CD4-positive, alpha-beta memory T cell (primary cell): ENCODE data around the gene BNIP2. TPM values are rescaled to one million over a fixed set of nuclear protein-coding genes. Genes with fewer than 3 reads are reported as not detected.
A peak's percentile ranks its signal among the peaks of the same experiment; 100 is the strongest.

Experiments
- CTCF ChIA-PET: fragments of 350-600 bp; sonication (Branson Sonifier 250); formaldehyde crosslinking; loops from one replicate; lab custom pipeline; 2021; ENCODE audit warnings: inconsistent platforms; ENCODE audit not compliant: partially characterized antibody; lab: Charles Lee
- POLR2A ChIA-PET: fragments of 350-600 bp; sonication (Branson Sonifier 250); formaldehyde crosslinking; loops from one replicate; lab custom pipeline; 2021; ENCODE audit not compliant: partially characterized antibody; lab: Charles Lee
- DNase-seq, 5 donors: peaks; one replicate each; pipeline versions ENCODE4 v3.0.0 to v3.0.0-alpha.2; 2020 to 2022; ENCODE audit warnings: mixed read lengths in 1 of 5
- H3K27ac ChIP-seq: one replicate; pipeline ENCODE4 v1.7.0; 2013; ENCODE audit warnings: low read depth, low read length
- H3K27me3 ChIP-seq: 2 replicates; pipeline ENCODE4 v1.7.0; 2013; ENCODE audit warnings: mild to moderate bottlenecking, low read length, moderate library complexity; ENCODE audit not compliant: insufficient read depth
- H3K36me3 ChIP-seq: 2 replicates; pipeline ENCODE4 v1.7.0; 2013; ENCODE audit warnings: mild to moderate bottlenecking, low read length, moderate library complexity; ENCODE audit not compliant: insufficient read depth
- H3K4me1 ChIP-seq: 2 replicates; pipeline ENCODE4 v1.7.0; 2013; ENCODE audit warnings: mild to moderate bottlenecking, low read length, moderate library complexity; ENCODE audit not compliant: insufficient read depth
- H3K4me3 ChIP-seq, 2 donors: one replicate each; pipeline ENCODE4 v1.7.0; 2013; ENCODE audit warnings: low read length in 2 of 2, mild to moderate bottlenecking in 1 of 2
- H3K9me3 ChIP-seq, 2 donors: one replicate each; pipeline ENCODE4 v1.7.0; 2013; ENCODE audit warnings: low read length in 2 of 2, control low read depth in 1 of 2; ENCODE audit not compliant: control insufficient read depth in 1 of 2
- H3K27ac Mint-ChIP-seq, 7 donors: one replicate each; pipeline ENCODE4 v1.8.0; 2020 to 2021; ENCODE audit warnings: mixed read lengths in 7 of 7, mild to moderate bottlenecking in 6 of 7, inconsistent platforms in 3 of 7, moderate library complexity in 3 of 7
- H3K27me3 Mint-ChIP-seq, 2 donors: one replicate each; pipeline ENCODE4 v1.8.0; 2020 to 2021; ENCODE audit warnings: mixed read lengths in 2 of 2
- H3K36me3 Mint-ChIP-seq, 2 donors: one replicate each; pipeline ENCODE4 v1.8.0; 2020 to 2021; ENCODE audit warnings: mixed read lengths in 2 of 2, inconsistent platforms in 1 of 2, mild to moderate bottlenecking in 1 of 2
- H3K4me1 Mint-ChIP-seq, 4 donors: one replicate each; pipeline ENCODE4 v1.8.0; 2020 to 2021; ENCODE audit warnings: mixed read lengths in 4 of 4, mild to moderate bottlenecking in 1 of 4
- H3K4me3 Mint-ChIP-seq, 8 donors: one replicate each; pipeline ENCODE4 v1.8.0; 2020 to 2021; ENCODE audit warnings: mixed read lengths in 8 of 8, mild to moderate bottlenecking in 7 of 8, moderate library complexity in 6 of 8, inconsistent platforms in 3 of 8
- H3K9me3 Mint-ChIP-seq, 8 donors: one replicate each; pipeline ENCODE4 v1.8.0; 2020 to 2021; ENCODE audit warnings: mixed read lengths in 8 of 8, mild to moderate bottlenecking in 5 of 8, inconsistent platforms in 3 of 8, moderate library complexity in 1 of 8
- intact Hi-C: fragments of 100-400 bp; cut with micrococcal nuclease; formaldehyde crosslinking; loops from one replicate; pipeline ENCODE4 v1.15.1; 2023
- polyA plus RNA-seq, 2 donors: library from polyadenylated mRNA; unstranded; fragments of 300-500 nt; fragmentation: Illumina TruSeq; gene quantifications; one replicate each; pipeline ENCODE4 v1.2.3, GENCODE V29; 2021
- total RNA-seq, 2 experiments: library from RNA; stranded (reverse); gene quantifications; one replicate each; pipeline ENCODE4 v1.2.3, GENCODE V29; 2021

Gene BNIP2
- total and polyA plus RNA-seq, 4 experiments from 2014 or later: 86.9 to 138 (median 96.6) TPM

- ChIA-PET POLR2A (no interaction called here), CTCF (no interaction called here)
- peaks cover 18% of the 10 kb centered on the region in 2 donors for H3K27me3 Mint-ChIP-seq
- intact Hi-C loops: no loop called here
- no peaks in the 10 kb centered on the region for H3K36me3 ChIP-seq
- H3K4me3 Mint-ChIP-seq: no peak overlapping the region
- peaks cover 3% of the 10 kb centered on the region for H3K4me1 ChIP-seq
- H3K27ac Mint-ChIP-seq: no peak overlapping the region
- peaks cover 0 to 3% (median 0%) of the 10 kb centered on the region in 8 donors for H3K9me3 Mint-ChIP-seq
- no peak overlapping the region for H3K27ac ChIP-seq
- H3K9me3 ChIP-seq: no peaks in the 10 kb centered on the region
- no peaks in the 10 kb centered on the region for H3K27me3 ChIP-seq
- H3K36me3 Mint-ChIP-seq: no peaks in the 10 kb centered on the region
- H3K4me1 Mint-ChIP-seq: peaks cover 0 to 4% (median under 1%) of the 10 kb centered on the region in 4 donors
- H3K4me3 ChIP-seq: no peak overlapping the region
- DNase-seq: no peak
Observed at GRCh38 chr15:59618406-59618805, 70.7 kb downstream of the BNIP2 start.

- H3K27me3 ChIP-seq: no peaks in the 10 kb centered on the region
- no peak for DNase-seq
- H3K36me3 Mint-ChIP-seq: no peaks in the 10 kb centered on the region
- CTCF ChIA-PET: no interaction called here
- H3K4me3 ChIP-seq: no peak overlapping the region
- H3K4me3 Mint-ChIP-seq: no peak overlapping the region
- H3K9me3 Mint-ChIP-seq: peaks cover 0 to 4% (median 2%) of the 10 kb centered on the region in 8 donors
- H3K9me3 ChIP-seq: no peaks in the 10 kb centered on the region
- intact Hi-C loops: no loop called here
- no peak overlapping the region for H3K27ac ChIP-seq
- H3K27ac Mint-ChIP-seq: no peak overlapping the region
- POLR2A ChIA-PET: no interaction called here
- peaks cover 20% of the 10 kb centered on the region in 2 donors for H3K27me3 Mint-ChIP-seq
- peaks cover 3% of the 10 kb centered on the region for H3K4me1 ChIP-seq
- H3K36me3 ChIP-seq: no peaks in the 10 kb centered on the region
- peaks cover 0 to 4% (median 2%) of the 10 kb centered on the region in 4 donors for H3K4me1 Mint-ChIP-seq
Observed at GRCh38 chr15:59616379-59616778, 72.7 kb downstream of the BNIP2 start.

- no peak overlapping the region for H3K4me3 Mint-ChIP-seq
- intact Hi-C loops: no loop called here
- no peak overlapping the region for H3K27ac Mint-ChIP-seq
- no peaks in the 10 kb centered on the region for H3K36me3 Mint-ChIP-seq
- CTCF ChIA-PET: no interaction called here
- Histone ChIP-seq H3K36me3 (no peaks in the 10 kb centered on the region), H3K27me3 (no peaks in the 10 kb centered on the region), H3K9me3 (no peaks in the 10 kb centered on the region), H3K27ac (no peak overlapping the region), H3K4me3 (no peak overlapping the region), H3K4me1 (peaks cover 3% of the 10 kb centered on the region)
- H3K9me3 Mint-ChIP-seq: peaks cover 0 to 7% (median 3%) of the 10 kb centered on the region in 8 donors
- peaks cover 0 to 4% (median 3%) of the 10 kb centered on the region in 4 donors for H3K4me1 Mint-ChIP-seq
- H3K27me3 Mint-ChIP-seq: peaks cover 20% of the 10 kb centered on the region in 2 donors
- POLR2A ChIA-PET: interaction anchor here (0.6 kb wide), 1 partner anchor 853 kb away, joined by 4 read pairs; no protein-coding TSS in a partner anchor
- no peak for DNase-seq
Observed at GRCh38 chr15:59615661-59616060, 73.5 kb downstream of the BNIP2 start.

- intact Hi-C loops: no loop called here
- Mint-ChIP-seq H3K27me3 (peaks cover 16 to 20% of the 10 kb centered on the region in 2 donors), H3K36me3 (no peaks in the 10 kb centered on the region), H3K4me3 (no peak overlapping the region), H3K4me1 (peaks cover 0 to 4% (median 3%) of the 10 kb centered on the region in 4 donors), H3K27ac (no peak overlapping the region), H3K9me3 (peaks cover 0 to 11% (median 3%) of the 10 kb centered on the region in 8 donors)
- H3K36me3 ChIP-seq: no peaks in the 10 kb centered on the region
- H3K4me3 ChIP-seq: no peak overlapping the region
- H3K4me1 ChIP-seq: peaks cover 3% of the 10 kb centered on the region
- ChIA-PET CTCF (no interaction called here), POLR2A (no interaction called here)
- no peak overlapping the region for H3K27ac ChIP-seq
- H3K9me3 ChIP-seq: no peaks in the 10 kb centered on the region
- H3K27me3 ChIP-seq: no peaks in the 10 kb centered on the region
- no peak for DNase-seq
Observed at GRCh38 chr15:59614153-59614552, 75.0 kb downstream of the BNIP2 start.

GRCh38 chr15:59611276-59612260, 77.6 kb downstream of the BNIP2 start, which contains the start of gene GCNT3:
TSS of gene GCNT3 (plus strand) at chr15:59611783. CDS start at chr15:59618239, 6,456 bp downstream.
- Histone ChIP-seq H3K4me3 (no peak within 1 kb of the TSS), H3K4me1 (peaks cover 3% of the 10 kb centered on the region), H3K36me3 (no peaks in the 10 kb centered on the region), H3K27ac (no peak within 1 kb of the TSS), H3K27me3 (no peaks in the 10 kb centered on the region), H3K9me3 (no peaks in the 10 kb centered on the region)
- Mint-ChIP-seq H3K27me3 (peaks cover 9 to 18% of the 10 kb centered on the region in 2 donors), H3K9me3 (peaks cover 0 to 11% (median 3%) of the 10 kb centered on the region in 8 donors), H3K4me3 (no peak within 1 kb of the TSS), H3K36me3 (no peaks in the 10 kb centered on the region), H3K27ac (peak within 1 kb of the TSS in 3 of 7 donors; percentile 3 to 66 (median 50)), H3K4me1 (peaks cover 0 to 4% (median 3%) of the 10 kb centered on the region in 4 donors)
- DNase-seq: no peak
- CTCF ChIA-PET: no interaction called here
- POLR2A ChIA-PET: no interaction called here
- intact Hi-C loops: no loop called here

- H3K27ac ChIP-seq: no peak overlapping the region
- H3K27me3 Mint-ChIP-seq: peaks cover 8 to 17% of the 10 kb centered on the region in 2 donors
- H3K4me1 Mint-ChIP-seq: peaks cover 0 to 4% (median 2%) of the 10 kb centered on the region in 4 donors
- H3K4me3 ChIP-seq: no peak overlapping the region
- no peaks in the 10 kb centered on the region for H3K27me3 ChIP-seq
- H3K36me3 Mint-ChIP-seq: no peaks in the 10 kb centered on the region
- no peak overlapping the region for H3K4me3 Mint-ChIP-seq
- POLR2A ChIA-PET: no interaction called here
- H3K9me3 Mint-ChIP-seq: peaks cover 0 to 11% (median 3%) of the 10 kb centered on the region in 8 donors
- peaks cover 2% of the 10 kb centered on the region for H3K4me1 ChIP-seq
- no peak for DNase-seq
- no peaks in the 10 kb centered on the region for H3K36me3 ChIP-seq
- H3K9me3 ChIP-seq: no peaks in the 10 kb centered on the region
- CTCF ChIA-PET: interaction anchor here (1.2 kb wide), 1 partner anchor 16 kb away, joined by 3 read pairs; no protein-coding TSS in a partner anchor
- intact Hi-C loops: no loop called here
- no peak overlapping the region for H3K27ac Mint-ChIP-seq
Observed at GRCh38 chr15:59609730-59610712, 79.1 kb downstream of the BNIP2 start.
